Inferior parietal cortex (tissue), 1 donor: Measurements from ENCODE around the gene SERPINA10.
"Not testable (repeated sequence)": the region's sequence is repeated elsewhere in the genome, so short reads cannot be mapped to it uniquely, and the experiment has no call there.

ENCODE experiments used
- DNase-seq: peaks from one replicate; pipeline ENCODE4 v3.0.0-alpha.2; 2016; ENCODE audit errors: extremely low spot score

SERPINA10 gene

DNA sequence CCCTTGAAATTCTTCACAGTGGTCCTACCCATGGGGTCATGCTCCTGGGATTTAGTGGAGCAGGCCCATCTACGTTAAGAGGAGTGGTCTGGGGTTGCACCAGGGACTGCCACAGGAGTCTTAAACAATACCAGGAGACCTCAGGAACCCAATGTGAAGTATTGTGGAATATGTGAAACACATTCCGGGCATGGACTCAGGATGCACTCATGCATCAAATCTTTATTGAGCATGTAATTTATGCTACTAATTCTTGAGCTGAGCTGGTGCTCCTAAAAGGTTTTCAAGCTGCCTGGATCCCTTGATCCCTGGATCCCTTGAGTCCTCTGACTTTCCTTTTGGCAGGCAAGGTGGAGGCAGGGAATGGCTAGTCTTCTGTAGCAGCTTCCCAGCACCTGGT lies 8.8 kb downstream of the SERPINA10 start:
- no peak for DNase-seq

DNA sequence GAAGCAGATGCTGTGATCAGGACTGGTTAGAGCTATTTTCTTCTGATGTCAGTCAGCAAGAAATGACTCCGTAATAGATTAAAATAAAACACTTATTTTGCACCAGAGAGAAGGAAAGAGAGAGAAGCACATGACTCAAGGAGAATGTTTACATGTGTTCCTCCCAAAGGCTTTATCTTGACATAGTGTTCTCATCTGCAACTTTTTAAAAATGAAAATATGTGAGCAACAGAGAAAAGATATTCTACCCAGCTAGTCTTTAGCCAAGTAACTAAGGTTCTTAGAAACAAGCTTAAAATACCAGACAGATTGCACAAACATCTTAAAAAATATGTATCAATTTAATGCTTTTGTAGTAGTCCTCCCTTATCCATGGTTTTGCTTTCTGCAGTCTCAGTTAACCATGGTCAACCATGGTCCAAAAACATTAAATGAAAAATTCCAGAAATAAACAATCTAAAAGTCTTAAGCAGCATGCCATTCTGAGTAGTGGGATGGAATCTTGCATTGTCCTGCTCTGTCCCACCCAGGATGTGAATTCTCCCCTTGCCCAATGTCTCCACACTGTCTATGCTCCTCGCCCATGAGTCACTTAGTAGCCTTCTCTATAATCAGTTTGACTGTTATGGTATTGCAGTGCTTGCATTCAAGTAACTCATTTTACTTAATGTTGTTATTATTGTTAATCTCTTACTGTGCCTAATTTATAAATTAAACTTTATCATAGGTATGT lies 9.9 kb downstream of the SERPINA10 start:
- peak; percentile 3 for DNase-seq

DNA sequence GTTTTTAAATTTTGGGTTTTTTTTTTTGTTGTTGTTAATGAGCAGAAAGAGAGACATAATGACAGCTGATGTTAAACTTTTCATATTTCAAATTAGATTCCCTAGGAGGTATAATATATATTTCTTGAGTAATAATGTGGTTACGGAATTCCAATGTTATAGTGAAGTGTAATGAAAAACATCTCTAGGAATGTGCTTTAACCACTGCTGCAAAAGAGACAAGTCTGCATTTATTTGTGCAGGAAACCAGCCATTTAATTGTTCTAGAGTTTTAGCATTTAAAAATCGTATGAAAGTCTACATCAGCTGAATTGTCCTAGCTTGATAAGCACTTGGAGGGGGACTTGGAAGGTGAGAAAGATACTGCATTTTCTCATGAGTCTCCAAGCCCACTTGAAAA lies 14.3 kb downstream of the SERPINA10 start:
- no peak for DNase-seq

DNA sequence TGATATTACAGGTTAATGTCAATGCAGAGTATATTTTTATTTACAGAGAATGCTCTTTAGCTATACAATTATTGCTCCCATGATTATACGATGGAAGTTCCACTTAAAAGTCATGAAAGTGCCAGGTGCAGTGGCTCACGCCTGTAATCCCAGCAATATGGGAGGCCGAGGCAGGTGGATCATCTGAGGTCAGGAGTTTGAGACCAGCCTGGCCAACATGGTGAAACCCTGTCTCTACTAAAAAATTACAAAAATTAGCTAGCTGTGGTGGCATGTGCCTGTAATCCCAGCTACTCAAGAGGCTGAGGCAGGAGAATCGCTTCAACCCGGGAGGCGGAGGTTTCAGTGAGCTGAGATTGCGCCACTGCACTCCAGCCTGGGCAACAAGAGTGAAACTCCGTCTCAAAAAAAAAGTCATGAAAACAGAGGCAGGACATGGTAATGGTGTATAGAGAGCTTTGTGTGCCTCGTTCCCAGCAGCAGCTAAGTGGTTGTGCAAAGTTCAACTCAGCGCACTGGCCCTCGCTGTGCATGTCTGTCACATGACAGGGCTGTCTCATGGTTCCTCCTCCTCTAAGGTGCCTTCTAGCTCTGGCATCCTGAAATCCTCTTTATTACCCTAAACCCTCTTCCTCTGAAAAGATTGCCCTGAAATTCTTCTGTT lies 16.0 kb downstream of the SERPINA10 start:
- not testable (repeated sequence) for DNase-seq

DNA sequence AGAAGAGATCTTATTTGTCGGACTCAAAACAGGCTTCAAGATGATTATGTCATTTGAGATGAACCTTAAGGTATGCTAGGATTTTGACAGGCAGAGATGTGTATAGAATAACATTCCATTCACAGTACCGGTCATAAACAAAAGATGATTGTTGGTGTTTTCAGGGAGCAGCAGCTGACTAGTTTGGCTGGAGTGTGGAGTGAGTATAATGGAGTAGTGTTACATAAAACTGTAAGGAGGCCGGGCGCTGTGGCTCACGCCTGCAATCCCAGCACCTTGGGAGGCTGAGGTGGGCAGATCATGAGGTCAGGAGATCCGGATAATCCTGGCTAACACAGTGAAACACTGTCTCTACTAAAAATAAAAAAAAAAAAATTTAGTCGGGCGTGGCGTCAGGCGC lies 23.9 kb downstream of the SERPINA10 start:
- peak; percentile 56 for DNase-seq

DNA sequence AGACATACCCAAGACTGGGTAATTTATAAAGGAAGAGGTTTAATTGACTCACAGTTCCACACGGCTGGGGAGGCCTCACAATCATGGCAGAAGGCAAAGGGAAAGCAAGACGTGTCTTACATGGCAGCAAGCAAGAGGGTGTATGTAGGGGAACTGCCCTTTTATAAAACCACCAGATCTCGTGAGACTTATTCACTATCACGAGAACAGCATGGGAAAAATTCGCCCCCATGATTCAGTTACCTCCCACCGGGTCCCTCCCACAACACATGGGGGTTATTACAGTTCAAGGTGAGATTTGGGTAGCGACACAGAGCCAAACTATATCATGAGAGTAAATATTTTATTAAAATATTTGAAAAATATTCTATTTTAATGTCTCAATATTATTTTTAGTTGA lies 24.5 kb downstream of the SERPINA10 start:
- DNase-seq: not testable (repeated sequence)

DNA sequence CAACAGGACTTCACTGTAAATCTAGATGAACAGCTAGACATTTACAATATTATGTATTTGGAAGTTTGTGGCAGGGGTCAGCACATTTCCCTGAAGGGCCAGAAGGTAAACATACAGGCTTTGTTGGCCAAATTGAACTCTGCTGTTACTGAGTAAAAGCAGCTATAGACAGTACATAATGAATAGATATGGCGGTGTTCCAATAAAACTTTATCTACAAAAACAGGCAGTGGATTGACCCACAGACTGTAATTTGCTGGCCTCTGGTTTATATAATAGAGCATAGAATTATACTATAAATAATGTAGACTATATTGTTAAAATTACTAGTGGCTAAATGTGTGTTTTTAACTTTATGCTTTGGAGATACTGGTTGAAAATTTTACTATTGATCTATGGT lies 25.7 kb downstream of the SERPINA10 start:
- no peak for DNase-seq

DNA sequence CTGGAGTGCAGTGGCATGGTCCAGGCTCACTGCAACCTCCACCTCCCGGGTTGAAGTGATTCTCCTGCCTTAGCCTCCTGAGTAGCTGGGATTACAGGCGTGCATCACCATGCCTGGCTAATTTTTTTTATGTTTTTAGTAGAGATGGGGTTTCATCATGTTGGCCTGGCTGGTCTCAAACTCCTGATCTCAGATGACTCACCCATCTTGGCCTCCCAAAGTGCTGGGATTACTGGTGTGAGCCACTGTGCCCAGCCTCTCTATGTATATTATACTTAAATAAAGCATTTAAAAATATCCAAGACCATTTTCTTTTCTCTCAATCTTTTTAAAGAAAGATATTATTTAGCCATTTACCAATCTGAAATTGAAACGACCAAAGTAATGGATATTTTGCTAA lies 28.9 kb downstream of the SERPINA10 start:
- DNase-seq: not testable (repeated sequence)

DNA sequence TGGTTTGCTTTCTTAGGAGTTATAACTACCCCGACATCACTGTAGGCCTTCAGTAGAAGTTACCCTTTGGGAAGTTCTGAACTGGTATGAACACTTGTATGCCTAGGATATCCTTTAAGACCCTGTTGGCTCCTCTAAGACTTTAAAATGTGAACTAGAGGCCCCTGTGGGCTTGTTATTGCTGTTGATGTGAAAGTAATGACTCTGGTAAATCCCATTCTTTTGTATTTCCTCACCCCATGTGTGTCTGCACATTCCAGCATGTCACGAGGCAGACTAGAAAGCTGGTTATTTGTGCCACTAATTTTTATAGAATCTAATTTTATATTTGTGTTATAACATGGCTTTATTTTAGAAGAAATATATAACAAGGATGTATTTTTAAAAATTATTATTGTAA lies 48.9 kb downstream of the SERPINA10 start:
- DNase-seq: no peak

DNA sequence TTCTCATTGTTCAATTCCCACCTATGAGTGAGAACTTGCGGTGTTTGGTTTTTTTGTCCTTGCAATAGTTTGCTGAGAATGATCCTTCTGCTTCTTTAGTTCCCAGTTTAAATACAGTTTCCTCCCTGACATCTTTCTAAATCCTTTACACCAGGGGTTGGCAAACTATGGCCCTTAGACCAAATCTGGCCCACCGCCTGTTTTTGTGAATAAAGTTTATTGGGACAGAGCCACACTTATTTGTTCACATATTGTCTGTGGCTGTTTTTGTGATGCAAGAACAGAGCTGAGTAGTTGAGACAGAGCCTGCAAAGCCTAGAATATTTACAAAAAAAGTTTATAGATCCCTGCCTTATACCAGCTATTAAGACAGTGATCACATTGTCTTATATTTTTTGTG lies 53.7 kb downstream of the SERPINA10 start:
- no peak for DNase-seq

DNA sequence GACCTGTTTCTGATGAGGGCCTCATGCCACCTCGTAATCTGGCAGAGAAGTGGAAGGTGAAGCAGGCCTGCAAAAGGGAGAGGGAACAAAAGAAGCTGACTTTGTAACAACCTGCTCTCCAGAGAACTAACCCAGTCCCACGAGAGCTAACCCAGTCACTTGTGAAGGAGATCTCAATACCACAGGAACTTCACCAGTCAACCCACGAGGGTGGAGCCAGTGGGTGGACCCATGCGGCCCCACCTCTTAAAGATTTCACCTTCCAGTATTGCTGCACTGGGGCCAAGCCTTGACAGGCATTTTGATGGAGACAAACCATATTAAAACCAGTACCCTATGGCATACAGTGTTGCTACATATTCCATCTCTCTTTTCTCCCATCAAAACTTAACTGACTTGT lies 55.1 kb downstream of the SERPINA10 start:
- DNase-seq: no peak

DNA sequence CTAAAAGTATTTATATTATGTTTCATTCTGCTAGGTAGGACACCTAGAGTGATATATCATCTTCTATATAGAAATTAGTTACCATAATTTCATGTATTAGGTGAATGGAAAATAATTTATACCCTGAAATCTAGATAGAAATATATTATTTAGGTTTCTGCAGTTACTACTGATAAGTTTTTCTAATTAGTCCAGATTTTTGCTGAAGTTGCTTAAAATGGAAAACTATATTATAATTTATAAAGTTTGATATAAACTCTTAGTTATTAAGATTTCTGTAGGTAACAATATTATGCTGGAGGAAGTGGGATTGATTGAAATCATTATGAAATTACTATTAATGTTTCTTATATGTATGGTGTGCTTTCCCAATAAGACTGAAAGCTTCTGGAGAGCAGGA lies 56.0 kb downstream of the SERPINA10 start:
- DNase-seq: no peak
